AG04449 (cell line): ENCODE results near the gene ZNF343.

Experiments used
- CTCF ChIA-PET: fragments of 350-600 bp; formaldehyde crosslinking; extraction: SDS; loops from one replicate; lab custom pipeline; 2021; ENCODE audit warnings: antibody characterized with exemption; lab: Yijun Ruan, JAX
- POLR2A ChIA-PET: fragments of 400-600, 350-600 bp; formaldehyde crosslinking; extraction: SDS; loops from one replicate; lab custom pipeline; 2020; ENCODE audit warnings: antibody characterized with exemption, inconsistent platforms; lab: Yijun Ruan, JAX
- DNase-seq: peaks from one replicate; pipeline ENCODE4 v3.0.0-alpha.2; 2010; ENCODE audit warnings: low read depth, low spot score
- H3K4me3 ChIP-seq: 2 replicates; pipeline ENCODE4 v1.5.1; 2011; ENCODE audit warnings: low read depth, mild to moderate bottlenecking, control low read depth, low read length
- TF ChIP-seq, protein P1 (sequence below): IDR thresholded peaks from one replicate; pipeline ENCODE4 v1.5.1; 2011; ENCODE audit warnings: mild to moderate bottlenecking, moderate library complexity, low read length, control low read depth, inconsistent platforms; ENCODE audit not compliant: insufficient read depth; ENCODE audit errors: missing control alignments

The ZNF343 gene

DNA sequence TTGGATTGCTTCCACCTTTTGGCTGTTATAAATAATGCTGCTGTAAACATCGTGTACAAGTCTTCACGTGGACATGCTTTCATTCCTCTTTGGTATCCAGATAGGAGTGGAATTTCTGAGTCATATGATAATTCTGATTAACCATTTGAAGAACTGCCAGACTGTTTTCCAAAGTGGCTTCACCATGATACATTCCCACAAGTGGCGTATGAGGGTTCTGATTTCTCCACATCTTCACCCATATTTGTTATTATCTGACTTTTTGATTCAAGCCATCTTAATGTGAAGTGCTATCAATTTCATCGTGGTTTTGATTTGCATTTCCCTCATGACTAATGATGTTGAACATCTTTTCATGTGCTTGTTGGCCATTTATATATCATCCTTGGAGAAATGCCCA, 35.2 kb downstream of the ZNF343 start:
- H3K4me3 ChIP-seq, result no peak overlapping the region
- peak; percentile 59 for DNase-seq
- TF ChIP-seq, protein P1, sequence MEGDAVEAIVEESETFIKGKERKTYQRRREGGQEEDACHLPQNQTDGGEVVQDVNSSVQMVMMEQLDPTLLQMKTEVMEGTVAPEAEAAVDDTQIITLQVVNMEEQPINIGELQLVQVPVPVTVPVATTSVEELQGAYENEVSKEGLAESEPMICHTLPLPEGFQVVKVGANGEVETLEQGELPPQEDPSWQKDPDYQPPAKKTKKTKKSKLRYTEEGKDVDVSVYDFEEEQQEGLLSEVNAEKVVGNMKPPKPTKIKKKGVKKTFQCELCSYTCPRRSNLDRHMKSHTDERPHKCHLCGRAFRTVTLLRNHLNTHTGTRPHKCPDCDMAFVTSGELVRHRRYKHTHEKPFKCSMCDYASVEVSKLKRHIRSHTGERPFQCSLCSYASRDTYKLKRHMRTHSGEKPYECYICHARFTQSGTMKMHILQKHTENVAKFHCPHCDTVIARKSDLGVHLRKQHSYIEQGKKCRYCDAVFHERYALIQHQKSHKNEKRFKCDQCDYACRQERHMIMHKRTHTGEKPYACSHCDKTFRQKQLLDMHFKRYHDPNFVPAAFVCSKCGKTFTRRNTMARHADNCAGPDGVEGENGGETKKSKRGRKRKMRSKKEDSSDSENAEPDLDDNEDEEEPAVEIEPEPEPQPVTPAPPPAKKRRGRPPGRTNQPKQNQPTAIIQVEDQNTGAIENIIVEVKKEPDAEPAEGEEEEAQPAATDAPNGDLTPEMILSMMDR, result no peak
- CTCF ChIA-PET, result no interaction called here
- POLR2A ChIA-PET, result no interaction called here

DNA sequence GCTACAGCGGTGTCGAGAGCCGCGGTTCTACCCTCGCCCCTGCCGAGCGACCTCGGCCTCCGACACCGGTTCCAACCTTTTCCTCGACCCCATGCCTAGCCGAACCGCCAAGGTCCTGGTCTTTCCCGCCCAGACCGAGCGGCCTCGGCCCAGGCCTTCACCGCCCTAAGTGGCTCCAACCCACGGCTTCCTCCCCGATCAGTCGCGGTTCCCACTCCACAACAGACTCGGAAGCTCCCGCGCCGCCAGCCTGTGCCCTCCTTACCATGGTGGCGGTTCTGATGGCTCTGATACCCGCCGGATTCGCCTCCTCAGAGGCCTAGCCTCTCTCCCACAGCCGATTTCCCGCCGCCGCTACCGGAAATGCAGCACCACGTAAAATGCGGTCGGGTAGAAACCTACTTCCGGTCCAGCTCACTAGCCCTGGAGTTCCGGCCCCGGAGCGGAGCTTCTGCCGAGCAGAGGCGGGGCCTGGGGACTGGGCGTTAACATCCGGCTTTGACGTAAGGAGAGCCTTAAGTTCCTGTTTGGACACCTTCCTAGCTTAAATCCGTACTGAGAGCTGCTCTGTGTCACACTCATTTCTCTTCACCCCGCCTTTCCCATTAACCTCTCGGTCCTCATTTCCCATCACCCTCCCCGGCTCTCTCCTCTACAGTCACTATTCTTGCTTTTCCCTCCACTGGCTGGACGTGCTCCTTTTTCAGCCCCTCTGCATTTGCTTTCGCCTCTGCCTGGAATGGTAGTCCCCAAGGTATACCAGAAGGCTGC, 38.1 kb downstream of the ZNF343 start, which contains the start of gene SNRPB:
Gene SNRPB, minus strand, starts transcription at position 367 of the 771 bp plus-strand sequence. Its CDS starts 99 bp downstream, at position 268.
- ChIA-PET CTCF (interaction anchor here (1.9 to 6.9 kb wide), 4 partner anchors 14 to 54 kb away, joined by 6 to 59 read pairs (median 28); no protein-coding TSS in a partner anchor), POLR2A (interaction anchor here (0.5 to 1.4 kb wide), 12 partner anchors 9 to 234 kb away, joined by 3 to 8 read pairs (median 4); partner anchors contain the start of gene NOP56)
- TF ChIP-seq, protein P1, result no peak
- peak within 1 kb of the TSS; percentile 97 for H3K4me3 ChIP-seq
- DNase-seq, result peak; percentile 97

DNA sequence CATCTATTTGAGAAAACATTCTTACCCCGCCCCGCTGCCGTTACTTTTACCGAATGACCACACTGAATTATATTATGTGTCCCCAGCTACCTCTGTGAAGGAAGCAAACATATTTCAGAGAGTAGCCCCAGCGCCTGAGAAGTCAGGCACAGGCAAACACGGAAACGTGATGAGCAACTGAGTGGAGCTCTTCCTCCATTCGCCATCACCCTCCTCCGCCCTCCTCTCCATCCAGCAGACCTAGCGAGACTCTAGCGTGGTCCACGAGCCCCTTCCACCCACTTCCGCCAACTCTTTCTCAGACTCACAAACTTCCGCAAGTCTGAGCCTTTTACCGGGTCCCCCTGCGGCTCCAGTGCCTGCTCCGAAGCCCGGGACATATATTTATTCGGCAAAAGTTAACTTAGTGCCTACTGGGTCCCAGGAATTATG, 38.7 kb downstream of the ZNF343 start:
- CTCF ChIA-PET, result interaction anchor here (1.9 to 6.9 kb wide), 5 partner anchors 13 to 262 kb away, joined by 6 to 59 read pairs (median 27); no protein-coding TSS in a partner anchor

DNA sequence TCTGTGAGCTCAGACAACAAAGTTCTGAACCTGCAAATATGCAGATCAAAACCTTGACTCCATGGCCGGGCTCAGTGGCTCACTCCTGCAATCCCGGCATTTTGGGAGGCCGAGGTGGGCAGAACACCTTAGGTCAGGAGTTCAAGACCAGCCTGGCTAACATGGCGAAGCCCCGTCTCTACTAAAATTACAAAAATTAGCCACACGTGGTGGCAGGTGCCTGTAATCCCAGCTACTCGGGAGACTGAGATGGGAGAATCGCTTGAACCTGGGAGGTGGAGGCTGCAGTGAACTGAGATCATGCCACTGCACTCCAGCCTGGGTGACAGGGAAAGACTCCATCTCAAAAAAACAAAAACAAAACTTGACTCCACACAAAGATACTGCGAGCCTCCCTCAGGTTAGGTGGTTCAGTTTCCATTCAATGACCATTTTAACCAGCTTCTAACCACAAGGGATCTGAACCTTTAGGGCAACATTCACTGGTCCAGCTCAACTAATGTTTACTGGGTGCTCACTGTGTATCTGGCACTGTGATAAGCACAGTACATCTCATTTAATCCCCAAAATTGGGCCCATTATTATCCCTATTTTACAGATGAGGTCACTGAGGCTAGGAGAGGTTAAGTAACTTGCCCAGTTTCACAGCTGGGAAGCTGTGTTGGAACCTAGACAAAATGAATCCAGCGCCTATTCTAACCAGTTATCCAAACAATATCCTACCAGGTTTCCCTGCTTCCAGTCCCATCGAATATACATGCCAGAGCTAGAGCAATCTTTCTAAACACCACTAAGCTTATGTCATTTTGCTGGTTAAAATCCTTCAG, 39.9 kb downstream of the ZNF343 start:
- TF ChIP-seq, protein P1, result no peak
- H3K4me3 ChIP-seq, result peak overlapping the region; percentile 97
- no peak for DNase-seq
- ChIA-PET POLR2A (interaction anchor here (0.5 to 1.1 kb wide), 4 partner anchors 11 to 535 kb away, joined by 3 to 6 read pairs (median 4); partner anchors contain the start of gene NOP56), CTCF (interaction anchor here (0.6 to 6.9 kb wide), 6 partner anchors 12 to 261 kb away, joined by 3 to 59 read pairs (median 21); no protein-coding TSS in a partner anchor)

More for the DNA sequence above, 38.7 kb downstream of the ZNF343 start:
- H3K4me3 ChIP-seq, result peak overlapping the region; percentile 97
- TF ChIP-seq, protein P1, result no peak
- POLR2A ChIA-PET, result interaction anchor here (0.5 to 1.4 kb wide), 9 partner anchors 8 to 536 kb away, joined by 3 to 6 read pairs (median 4); partner anchors contain the start of gene NOP56
- DNase-seq, result no peak

DNA sequence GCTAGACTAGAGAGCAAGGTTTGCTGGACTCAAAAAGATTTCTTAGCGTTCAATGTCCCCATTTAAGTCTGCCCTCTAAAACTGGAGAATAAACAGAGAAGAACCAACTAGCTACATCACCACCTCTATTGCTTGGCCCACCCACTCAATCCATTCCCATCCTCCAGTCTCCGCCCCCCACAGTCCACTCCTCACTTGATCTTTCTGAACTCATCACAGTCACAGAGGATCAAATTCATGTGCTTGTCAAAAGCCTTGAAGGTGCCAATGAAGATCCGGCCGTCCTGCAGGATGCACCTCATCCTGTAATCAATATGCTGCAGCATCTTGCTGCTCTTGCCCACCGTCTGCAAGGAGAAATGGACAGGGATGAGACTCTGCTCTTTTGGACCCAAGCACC, 41.3 kb downstream of the ZNF343 start:
- POLR2A ChIA-PET, result no interaction called here
- DNase-seq, result no peak

More for the DNA sequence above, 41.3 kb downstream of the ZNF343 start:
- CTCF ChIA-PET, result interaction anchor here (1.3 to 6.9 kb wide), 4 partner anchors 10 to 259 kb away, joined by 3 to 59 read pairs (median 22); no protein-coding TSS in a partner anchor
- TF ChIP-seq, protein P1, result no peak
- no peak overlapping the region for H3K4me3 ChIP-seq
